Activated naive CD4-positive, alpha-beta T cell treated with anti-CD3 and anti-CD28 coated beads for 36 hours (primary cell): Measurements from ENCODE around the gene PRPF6. TPM values are rescaled to one million over a fixed set of nuclear protein-coding genes. Genes with fewer than 3 reads are reported as not detected.
A peak's percentile ranks its signal among the peaks of the same experiment; 100 is the strongest.

ENCODE experiments used
- CTCF ChIA-PET: fragments of 350-600 bp; sonication (Branson Sonifier 250); formaldehyde crosslinking; loops from one replicate; lab custom pipeline; 2021; ENCODE audit warnings: antibody characterized with exemption; lab: Charles Lee
- DNase-seq: peaks from one replicate; pipeline ENCODE4 v3.0.0-alpha.2; 2020
- H3K27ac Mint-ChIP-seq: one replicate; pipeline ENCODE4 v1.8.0; 2021; ENCODE audit warnings: mild to moderate bottlenecking, mixed read lengths
- H3K27me3 Mint-ChIP-seq: one replicate; pipeline ENCODE4 v1.8.0; 2021; ENCODE audit warnings: low read depth, mixed read lengths
- H3K36me3 Mint-ChIP-seq: one replicate; pipeline ENCODE4 v1.8.0; 2021; ENCODE audit warnings: low read depth, mixed read lengths
- H3K4me1 Mint-ChIP-seq: one replicate; pipeline ENCODE4 v1.8.0; 2021; ENCODE audit warnings: low read depth, mixed read lengths
- H3K4me3 Mint-ChIP-seq: one replicate; pipeline ENCODE4 v1.8.0; 2021; ENCODE audit warnings: mild to moderate bottlenecking, moderate library complexity, mixed read lengths
- H3K9me3 Mint-ChIP-seq: one replicate; pipeline ENCODE4 v1.8.0; 2021; ENCODE audit warnings: mixed read lengths
- intact Hi-C: fragments of 100-400 bp; cut with micrococcal nuclease; formaldehyde crosslinking; loops from one replicate; pipeline ENCODE4 v1.15.1; 2023
- total RNA-seq, 2 experiments: library from RNA; stranded (reverse); gene quantifications; one replicate each; pipeline ENCODE4 v1.2.3, GENCODE V29; 2021

Gene PRPF6
- total RNA-seq, 2 experiments from 2014 or later, result 39.4 to 40.2 TPM

DNA sequence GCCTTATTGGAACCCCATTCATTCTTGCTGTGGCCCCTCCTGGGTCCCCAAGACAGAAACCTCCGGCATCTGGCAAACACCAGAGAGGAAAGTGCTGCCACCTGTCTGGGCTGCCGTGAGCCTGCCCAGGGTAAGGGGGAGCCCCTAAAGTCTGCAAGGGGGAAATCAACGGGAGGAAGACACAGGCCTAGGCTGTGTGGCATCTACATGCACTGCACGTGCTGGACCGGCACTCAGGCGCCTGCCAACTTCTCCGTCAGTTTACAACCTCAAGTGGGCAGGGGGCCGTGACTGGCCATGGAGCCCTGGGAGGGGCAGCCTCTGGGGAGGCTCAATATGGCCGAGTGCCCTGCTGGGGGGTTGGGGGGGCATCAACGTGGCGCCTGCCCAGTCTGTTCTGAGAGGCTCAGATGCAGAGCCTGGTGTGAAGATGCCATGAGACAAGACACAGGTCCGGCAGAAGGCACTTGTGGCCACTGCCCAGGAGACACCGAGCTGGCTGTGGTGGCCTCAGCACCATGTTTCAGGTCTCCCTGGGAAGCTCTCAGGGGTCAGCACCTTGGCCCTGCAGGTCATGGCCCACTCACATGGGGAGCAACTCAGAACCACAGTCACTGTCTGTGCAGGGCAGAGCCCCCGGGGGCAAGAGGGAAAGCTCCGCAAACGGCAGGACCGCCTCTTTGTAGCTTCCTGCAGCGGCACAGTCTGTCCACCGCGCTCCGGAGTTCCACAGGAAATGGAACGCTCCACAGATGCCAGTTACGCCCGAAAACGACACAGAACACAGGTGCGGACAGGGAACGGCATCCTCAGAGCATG lies 33.1 kb upstream of the PRPF6 start:
- Mint-ChIP-seq H3K4me3 (peak overlapping the region; percentile 45), H3K9me3 (no peaks in the 10 kb centered on the region), H3K36me3 (peaks cover 7% of the 10 kb centered on the region), H3K4me1 (peaks cover 34% of the 10 kb centered on the region), H3K27me3 (no peaks in the 10 kb centered on the region), H3K27ac (peak overlapping the region; percentile 50)
- peak; percentile 74 for DNase-seq
- intact Hi-C loops, result no loop called here
- CTCF ChIA-PET, result no interaction called here

DNA sequence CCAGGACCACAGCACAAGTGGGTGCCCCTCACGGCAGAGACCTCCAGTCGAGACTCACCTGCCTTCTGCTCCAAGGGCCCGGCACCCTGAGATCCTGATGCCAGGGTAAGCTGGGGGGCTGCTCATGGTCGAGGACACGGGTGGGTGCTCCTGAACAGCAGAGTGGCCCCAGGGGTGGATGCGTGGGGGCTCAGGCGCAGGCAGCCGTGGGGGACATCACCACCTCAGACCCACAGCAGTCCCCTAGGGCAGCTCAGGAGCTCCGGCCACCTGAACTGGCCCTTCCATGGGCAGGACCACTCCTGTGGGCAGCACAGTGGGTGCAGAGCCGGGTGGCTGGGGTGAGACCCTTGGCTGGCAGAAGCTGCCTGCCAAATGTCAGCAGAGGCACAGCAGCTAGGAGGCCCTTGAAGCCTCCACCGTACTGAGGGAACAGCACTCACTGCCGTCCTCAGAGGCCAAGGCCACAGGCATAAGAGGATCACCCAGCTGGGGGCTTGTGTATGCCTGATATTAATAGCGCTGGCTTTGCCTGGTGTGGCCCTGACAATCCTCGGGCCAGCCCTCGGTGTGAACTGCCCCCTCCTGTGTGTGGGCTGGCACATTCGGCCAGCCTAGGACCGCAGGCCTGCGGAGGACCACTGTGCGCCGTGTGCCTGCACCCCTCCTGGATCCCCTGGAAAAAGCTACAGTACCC lies 30.1 kb upstream of the PRPF6 start:
- H3K9me3 Mint-ChIP-seq, result no peaks in the 10 kb centered on the region
- H3K36me3 Mint-ChIP-seq, result peaks cover 3% of the 10 kb centered on the region
- H3K4me1 Mint-ChIP-seq, result peaks cover 55% of the 10 kb centered on the region
- intact Hi-C loops, result no loop called here
- no peak overlapping the region for H3K4me3 Mint-ChIP-seq
- no peak for DNase-seq
- CTCF ChIA-PET, result interaction anchor here (1.8 kb wide), 1 partner anchor 23 kb away, joined by 6 read pairs; no protein-coding TSS in a partner anchor
- no peaks in the 10 kb centered on the region for H3K27me3 Mint-ChIP-seq
- H3K27ac Mint-ChIP-seq, result peak overlapping the region; percentile 26

DNA sequence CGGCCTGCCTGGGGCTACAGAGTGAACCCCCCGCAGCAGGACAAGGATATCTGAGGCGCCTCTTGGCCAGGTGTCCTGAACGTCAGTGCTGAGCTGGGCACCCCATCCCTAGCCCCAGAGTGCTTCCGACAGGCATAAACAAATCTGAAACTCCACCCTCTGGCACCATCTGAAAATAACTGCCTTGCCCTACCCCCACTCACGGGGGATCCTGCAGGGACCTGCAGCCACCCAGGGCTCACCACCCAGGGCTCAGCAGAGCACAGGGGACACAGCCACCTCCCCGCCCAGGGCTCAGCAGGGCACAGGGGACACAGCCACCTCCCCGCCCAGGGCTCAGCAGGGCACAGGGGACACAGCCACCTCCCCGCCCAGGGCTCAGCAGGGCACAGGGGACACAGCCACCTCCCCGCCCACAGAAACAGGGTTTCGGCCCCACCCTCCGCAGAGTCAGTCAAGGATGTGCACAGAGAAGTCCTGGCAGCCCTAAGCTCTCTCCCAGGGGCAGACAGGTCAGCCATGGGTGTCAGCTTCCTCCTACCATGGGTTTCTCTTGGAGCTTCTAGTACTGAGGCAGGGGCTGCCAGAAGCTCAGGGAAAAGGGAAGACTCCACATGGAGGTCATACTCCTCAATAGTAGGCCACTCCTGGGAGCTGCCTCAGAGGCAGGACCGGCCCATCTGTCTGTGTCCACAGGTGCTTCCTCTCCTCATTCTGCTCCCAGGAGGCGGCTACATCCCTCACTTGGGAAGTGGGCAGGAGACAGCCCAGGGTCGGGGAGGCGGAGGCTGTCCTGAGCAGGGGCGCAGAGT lies 29.3 kb upstream of the PRPF6 start:
- CTCF ChIA-PET, result interaction anchor here (1.8 kb wide), 1 partner anchor 22 kb away, joined by 6 read pairs; no protein-coding TSS in a partner anchor
- DNase-seq, result no peak
- H3K4me3 Mint-ChIP-seq, result no peak overlapping the region
- no peaks in the 10 kb centered on the region for H3K9me3 Mint-ChIP-seq
- H3K36me3 Mint-ChIP-seq, result peaks cover 3% of the 10 kb centered on the region
- intact Hi-C loops, result no loop called here
- no peak overlapping the region for H3K27ac Mint-ChIP-seq
- peaks cover 57% of the 10 kb centered on the region for H3K4me1 Mint-ChIP-seq
- no peaks in the 10 kb centered on the region for H3K27me3 Mint-ChIP-seq

DNA sequence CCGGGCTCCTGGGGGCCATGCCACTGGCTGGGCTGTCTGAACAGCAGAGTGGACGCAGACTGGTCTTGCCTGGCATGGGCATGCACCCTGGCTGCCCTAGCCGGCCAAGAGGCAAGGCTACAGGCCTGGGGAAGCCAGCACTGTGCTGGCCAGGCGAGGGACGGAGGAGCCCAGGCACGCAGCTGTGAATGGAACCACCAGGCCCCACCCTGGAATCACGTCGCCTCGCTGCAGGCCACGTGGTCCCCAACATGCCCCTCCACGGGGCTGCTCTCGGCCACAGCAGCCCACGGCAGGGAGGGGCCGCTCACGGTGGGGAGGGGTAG lies 28.8 kb upstream of the PRPF6 start:
- Mint-ChIP-seq H3K9me3 (no peaks in the 10 kb centered on the region), H3K36me3 (peaks cover 3% of the 10 kb centered on the region), H3K27me3 (no peaks in the 10 kb centered on the region), H3K4me1 (peaks cover 56% of the 10 kb centered on the region), H3K27ac (no peak overlapping the region), H3K4me3 (no peak overlapping the region)
- intact Hi-C loops, result no loop called here
- CTCF ChIA-PET, result interaction anchor here (1.8 kb wide), 1 partner anchor 22 kb away, joined by 6 read pairs; no protein-coding TSS in a partner anchor
- DNase-seq, result no peak

DNA sequence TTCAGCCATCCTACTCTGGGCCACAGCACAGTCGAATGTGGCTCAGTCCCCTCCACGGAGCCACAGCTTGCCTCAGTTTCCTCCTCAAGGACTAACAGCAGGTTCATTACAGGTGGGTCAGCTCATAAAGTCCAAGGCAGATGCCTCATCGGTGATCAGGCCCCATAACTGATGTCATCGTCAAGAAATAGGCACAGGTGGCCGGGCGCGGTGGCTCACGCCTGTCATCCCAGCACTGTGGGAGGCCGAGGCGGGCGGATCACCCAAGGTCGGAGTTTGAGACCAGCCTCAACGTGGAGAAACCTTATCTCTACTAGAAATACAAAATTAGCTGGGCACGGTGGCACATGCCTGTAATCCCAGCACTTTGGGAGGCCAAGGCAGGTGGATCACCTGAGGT lies 28.2 kb upstream of the PRPF6 start:
- Mint-ChIP-seq H3K4me3 (no peak overlapping the region), H3K27ac (no peak overlapping the region), H3K4me1 (peaks cover 56% of the 10 kb centered on the region), H3K36me3 (peaks cover 3% of the 10 kb centered on the region), H3K9me3 (no peaks in the 10 kb centered on the region), H3K27me3 (no peaks in the 10 kb centered on the region)
- DNase-seq, result no peak
- intact Hi-C loops, result no loop called here
- CTCF ChIA-PET, result interaction anchor here (0.7 kb wide), 1 partner anchor 333 kb away, joined by 3 read pairs; no protein-coding TSS in a partner anchor

DNA sequence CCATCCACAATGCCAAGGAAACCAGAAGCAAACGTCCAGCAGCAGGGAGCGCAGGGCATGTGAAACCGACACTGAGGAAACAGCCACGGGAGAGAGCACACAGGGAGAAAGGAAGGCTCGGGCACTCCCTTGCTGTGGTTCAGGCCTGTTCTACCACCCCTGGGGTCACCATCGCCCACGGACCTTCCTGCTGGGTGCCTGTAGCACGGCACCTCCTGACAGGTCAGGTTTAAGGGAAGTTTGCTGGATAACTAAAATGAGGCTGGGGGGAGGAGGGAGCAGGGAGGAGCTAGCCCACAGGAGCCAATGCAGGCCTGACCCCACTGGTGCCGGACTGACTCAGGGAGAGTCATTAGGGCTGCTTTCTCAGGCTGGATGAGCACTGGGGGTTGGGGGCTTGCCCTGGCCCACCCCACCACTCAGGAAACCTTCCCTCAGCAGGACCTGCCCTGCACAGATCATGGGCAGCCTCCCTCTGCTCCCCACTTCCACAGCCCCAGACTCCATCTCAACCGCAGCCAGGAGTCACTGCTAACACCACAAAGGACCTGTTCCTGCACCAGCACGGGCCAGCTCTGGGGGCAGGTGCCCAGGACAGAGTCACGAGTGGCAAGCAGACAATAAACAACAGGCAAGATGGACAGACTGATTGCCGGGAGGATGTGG lies 27.0 kb upstream of the PRPF6 start:
- CTCF ChIA-PET, result interaction anchor here (1.0 kb wide), 1 partner anchor 20 kb away, joined by 3 read pairs; no protein-coding TSS in a partner anchor

DNA sequence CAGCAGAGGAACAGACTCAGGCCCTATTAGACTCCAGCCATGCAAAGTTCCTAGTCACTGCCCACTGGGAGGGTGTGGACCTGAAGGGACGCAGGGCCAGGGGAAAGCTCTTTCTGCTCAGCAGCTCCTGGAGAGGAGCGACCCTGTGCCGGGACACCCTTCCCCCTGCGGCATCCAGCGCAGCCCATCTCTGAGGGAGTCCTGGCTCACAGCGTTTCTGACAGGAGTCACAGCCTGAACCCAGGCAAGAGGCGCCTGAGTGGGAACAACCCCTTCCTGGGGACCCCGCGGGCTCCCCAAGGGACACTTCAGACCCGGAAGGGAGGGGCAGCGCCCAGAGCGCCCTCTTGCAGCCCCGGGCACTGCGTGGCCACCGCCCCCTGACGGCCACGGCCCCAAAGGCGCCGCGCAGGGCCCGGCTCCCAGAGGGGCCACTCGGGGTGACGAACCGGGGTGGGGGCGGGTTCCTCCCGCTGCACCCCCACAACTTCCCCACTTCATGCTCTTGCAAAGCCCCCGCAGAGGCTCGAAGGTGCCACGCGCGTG lies 25.6 kb upstream of the PRPF6 start:
- Mint-ChIP-seq H3K27me3 (no peaks in the 10 kb centered on the region), H3K36me3 (peaks cover 7% of the 10 kb centered on the region), H3K4me1 (peaks cover 39% of the 10 kb centered on the region), H3K27ac (peak overlapping the region; percentile 71), H3K9me3 (no peaks in the 10 kb centered on the region), H3K4me3 (peak overlapping the region; percentile 79)
- intact Hi-C loops, result loop anchor here (5.0 kb wide), 1 partner anchor 298 kb away; the partner anchor contains the start of gene RTEL1
- CTCF ChIA-PET, result interaction anchor here (0.6 kb wide), 1 partner anchor 249 kb away, joined by 3 read pairs; no protein-coding TSS in a partner anchor
- DNase-seq, result peak; percentile 41

More for the DNA sequence above, 27.0 kb upstream of the PRPF6 start:
- Mint-ChIP-seq H3K27ac (no peak overlapping the region), H3K4me1 (peaks cover 50% of the 10 kb centered on the region), H3K27me3 (no peaks in the 10 kb centered on the region), H3K9me3 (no peaks in the 10 kb centered on the region), H3K36me3 (peaks cover 2% of the 10 kb centered on the region), H3K4me3 (peak overlapping the region; percentile 79)
- no peak for DNase-seq
- intact Hi-C loops, result no loop called here

DNA sequence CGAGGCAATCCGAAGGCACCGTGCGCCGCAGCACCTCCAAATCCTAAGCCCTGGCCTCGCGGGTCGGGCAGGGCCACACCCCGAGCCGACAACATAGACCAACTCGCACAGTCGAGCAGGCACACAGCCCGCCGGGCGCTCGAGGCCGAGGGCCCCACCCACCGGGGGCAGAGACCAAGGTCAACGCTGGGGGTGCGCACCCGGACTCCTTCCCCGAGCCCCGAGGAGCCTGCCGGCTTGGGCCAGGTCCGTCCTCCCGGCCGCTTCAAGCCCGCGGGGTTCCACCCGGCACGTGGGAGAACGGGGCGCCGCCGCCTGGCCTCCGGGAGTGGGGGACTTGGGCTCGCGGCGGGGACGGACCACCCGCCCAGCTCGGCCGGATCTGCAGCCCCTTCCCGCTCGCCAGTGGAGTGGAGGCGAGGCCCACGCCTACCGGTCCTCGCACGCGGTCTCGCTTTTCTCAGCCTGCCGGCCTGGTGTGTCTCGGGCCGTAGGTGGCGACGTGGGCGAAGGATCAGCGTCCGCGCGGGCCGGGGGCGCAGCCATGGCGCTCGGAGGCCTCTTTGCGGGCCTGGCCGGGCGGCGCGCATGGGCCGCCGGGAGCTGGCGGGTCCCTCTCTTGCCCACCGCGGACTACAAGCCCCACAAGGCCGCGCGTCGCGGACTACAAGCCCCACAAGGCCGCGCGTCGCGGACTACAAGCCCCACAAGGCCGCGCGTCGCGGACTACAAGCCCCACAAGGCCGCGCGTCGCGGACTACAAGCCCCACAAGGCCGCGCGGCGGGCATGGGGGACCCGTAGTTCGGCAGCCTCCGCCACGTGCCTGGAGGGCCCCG lies 24.9 kb upstream of the PRPF6 start, which contains the start of gene UCKL1:
Gene UCKL1, minus strand, starts transcription at position 590 of the 837 bp plus-strand sequence. Its CDS starts 44 bp downstream, at position 546.
- intact Hi-C loops, result loop anchor here (1.0 to 5.0 kb wide), 8 partner anchors 47 to 419 kb away; partner anchors contain the start of genes ARFRP1, DNAJC5, GMEB2 and PTK6
- CTCF ChIA-PET, result interaction anchor here (1.0 kb wide), 1 partner anchor 24 kb away, joined by 4 read pairs; the partner anchor contains the start of gene PRPF6
- H3K9me3 Mint-ChIP-seq, result no peaks in the 10 kb centered on the region
- no peaks in the 10 kb centered on the region for H3K27me3 Mint-ChIP-seq
- peak within 1 kb of the TSS; percentile 85 for H3K27ac Mint-ChIP-seq
- peaks cover 7% of the 10 kb centered on the region for H3K36me3 Mint-ChIP-seq
- peak within 1 kb of the TSS; percentile 79 for H3K4me3 Mint-ChIP-seq
- DNase-seq, result peak; percentile 91
- H3K4me1 Mint-ChIP-seq, result peaks cover 39% of the 10 kb centered on the region

DNA sequence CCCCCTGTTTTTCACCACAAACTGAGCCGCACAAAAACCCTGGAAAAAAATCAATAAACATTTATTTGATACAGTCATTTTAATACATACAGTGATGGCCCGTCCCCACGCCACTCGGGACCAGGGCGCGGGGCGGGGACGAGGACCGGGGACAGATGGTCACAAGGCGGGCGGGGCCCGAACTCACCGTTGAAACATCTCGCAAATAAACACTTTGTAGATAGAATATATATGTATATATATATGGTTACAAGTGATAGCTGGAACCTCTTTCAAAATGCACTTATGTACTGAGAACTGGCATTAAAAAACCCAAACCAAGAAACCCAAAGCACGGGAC lies 24.3 kb upstream of the PRPF6 start:
- peaks cover 39% of the 10 kb centered on the region for H3K4me1 Mint-ChIP-seq
- peak overlapping the region; percentile 74 for H3K4me3 Mint-ChIP-seq
- no peak for DNase-seq
- intact Hi-C loops, result loop anchor here (1.0 to 5.0 kb wide), 10 partner anchors 21 to 419 kb away; partner anchors contain the start of genes ARFRP1, DNAJC5, GMEB2 and PTK6
- peak overlapping the region; percentile 85 for H3K27ac Mint-ChIP-seq
- H3K9me3 Mint-ChIP-seq, result no peaks in the 10 kb centered on the region
- CTCF ChIA-PET, result interaction anchor here (1.0 kb wide), 2 partner anchors 21 to 24 kb away, joined by 3 to 4 read pairs; partner anchors contain the start of gene PRPF6
- H3K36me3 Mint-ChIP-seq, result peaks cover 7% of the 10 kb centered on the region
- H3K27me3 Mint-ChIP-seq, result no peaks in the 10 kb centered on the region

DNA sequence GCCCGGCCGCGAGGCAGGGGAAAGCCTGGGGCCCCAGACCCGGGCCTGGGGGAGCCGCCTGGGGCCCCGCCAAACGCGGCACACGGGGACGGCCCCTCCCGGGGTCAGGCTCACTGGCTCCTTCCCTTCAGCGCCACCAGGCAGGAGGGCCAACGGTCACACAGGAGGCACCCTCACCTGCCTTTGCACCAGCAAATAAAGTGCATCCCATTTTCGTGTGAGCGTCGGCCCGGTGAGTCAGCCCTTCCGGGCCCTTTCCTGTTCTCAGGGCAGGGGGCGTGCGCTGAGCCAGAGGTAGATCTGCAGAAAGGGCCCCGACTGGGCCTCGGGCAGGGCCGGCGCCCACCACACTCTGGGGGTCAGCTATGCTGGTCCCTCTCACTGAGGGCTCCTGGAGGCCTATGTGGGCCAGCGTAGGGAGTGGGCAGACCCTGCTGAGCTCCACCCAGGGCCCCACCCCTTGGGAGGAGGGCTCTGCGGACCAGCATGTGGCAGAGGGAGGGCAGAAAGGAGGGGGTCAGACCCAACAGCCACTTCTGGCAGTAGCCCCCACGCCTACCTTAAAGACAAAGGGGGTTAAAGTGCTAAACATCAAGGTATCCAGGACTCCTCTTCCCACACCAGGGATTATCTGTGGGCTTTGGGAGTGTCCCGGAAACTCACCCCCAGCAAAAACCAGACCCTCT lies 23.8 kb upstream of the PRPF6 start:
- H3K4me1 Mint-ChIP-seq, result peaks cover 39% of the 10 kb centered on the region
- H3K27ac Mint-ChIP-seq, result peak overlapping the region; percentile 85
- CTCF ChIA-PET, result interaction anchor here (0.5 to 1.0 kb wide), 3 partner anchors 21 to 307 kb away, joined by 3 to 4 read pairs (median 3); partner anchors contain the start of gene PRPF6
- H3K27me3 Mint-ChIP-seq, result no peaks in the 10 kb centered on the region
- DNase-seq, result peak; percentile 88
- peak overlapping the region; percentile 74 for H3K4me3 Mint-ChIP-seq
- intact Hi-C loops, result loop anchor here (1.0 to 5.0 kb wide), 7 partner anchors 20 to 330 kb away; partner anchors contain the start of genes DNAJC5, GMEB2, RTEL1 and TPD52L2
- H3K36me3 Mint-ChIP-seq, result peaks cover 7% of the 10 kb centered on the region
- H3K9me3 Mint-ChIP-seq, result no peaks in the 10 kb centered on the region
